ENCODE results near the gene SOS1. TPM values are rescaled to one million over a fixed set of nuclear protein-coding genes. Genes with fewer than 3 reads are reported as not detected.

SOS1 gene
- total and polyA plus RNA-seq, 2 donors (not counting 1 experiment from before 2014, with no cell fraction given), result 24.9 to 27.6 TPM

DNA sequence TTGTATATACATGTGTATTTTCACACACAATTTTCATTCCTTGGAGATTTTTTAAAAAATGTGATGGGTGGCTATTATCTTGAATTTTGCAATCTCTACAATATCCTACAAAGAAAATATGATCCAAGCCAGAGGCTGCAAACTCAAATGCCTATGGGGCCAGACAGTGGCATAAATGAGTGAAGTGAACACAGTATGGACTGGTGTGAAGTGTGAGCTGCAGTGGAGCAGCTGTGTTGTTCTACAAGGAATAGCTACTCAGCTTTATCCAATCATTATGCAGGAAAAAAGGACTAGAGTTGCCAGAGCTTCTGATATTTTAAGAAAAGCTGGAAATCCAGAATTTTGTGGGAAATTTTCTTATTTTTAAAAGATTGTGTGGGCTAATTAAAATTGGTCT is 169.1 kb downstream of the SOS1 start:
- Histone ChIP-seq H3K27ac (ENCODE audit: insufficient read depth, low read length) (no peak overlapping the region), H2AFZ (ENCODE audit: low read length) (no peak overlapping the region), H3K4me1 (ENCODE audit: control insufficient read depth, extremely low read depth, insufficient read depth, low read length) (peaks cover 2% of the 10 kb centered on the region), H3K9ac (ENCODE audit: insufficient read depth, low read length) (no peak overlapping the region), H3K4me3 (replicated peaks in 1 of 4; ENCODE audit: control extremely low read depth in 1 of 4, insufficient read depth in 1 of 4, low read depth in 3 of 4, low read length in 4 of 4) (no peak overlapping the region), H3K27me3 (ENCODE audit: control insufficient read depth, insufficient read depth, low read length) (no peaks in the 10 kb centered on the region), H4K20me1 (ENCODE audit: control insufficient read depth, extremely low read depth, insufficient read depth, low read length) (no peaks in the 10 kb centered on the region), H3K4me2 (ENCODE audit: extremely low read depth, insufficient read depth, low read length) (no peak overlapping the region), H3K79me2 (ENCODE audit: control insufficient read depth, insufficient read depth, low read length) (no peaks in the 10 kb centered on the region), H3K36me3 (ENCODE audit: control insufficient read depth, insufficient read depth, low read length) (no peaks in the 10 kb centered on the region), H3K9me3 (ENCODE audit: control insufficient read depth, insufficient read depth, low read depth, low read length) (no peaks in the 10 kb centered on the region)
- TF ChIP-seq, protein P1, sequence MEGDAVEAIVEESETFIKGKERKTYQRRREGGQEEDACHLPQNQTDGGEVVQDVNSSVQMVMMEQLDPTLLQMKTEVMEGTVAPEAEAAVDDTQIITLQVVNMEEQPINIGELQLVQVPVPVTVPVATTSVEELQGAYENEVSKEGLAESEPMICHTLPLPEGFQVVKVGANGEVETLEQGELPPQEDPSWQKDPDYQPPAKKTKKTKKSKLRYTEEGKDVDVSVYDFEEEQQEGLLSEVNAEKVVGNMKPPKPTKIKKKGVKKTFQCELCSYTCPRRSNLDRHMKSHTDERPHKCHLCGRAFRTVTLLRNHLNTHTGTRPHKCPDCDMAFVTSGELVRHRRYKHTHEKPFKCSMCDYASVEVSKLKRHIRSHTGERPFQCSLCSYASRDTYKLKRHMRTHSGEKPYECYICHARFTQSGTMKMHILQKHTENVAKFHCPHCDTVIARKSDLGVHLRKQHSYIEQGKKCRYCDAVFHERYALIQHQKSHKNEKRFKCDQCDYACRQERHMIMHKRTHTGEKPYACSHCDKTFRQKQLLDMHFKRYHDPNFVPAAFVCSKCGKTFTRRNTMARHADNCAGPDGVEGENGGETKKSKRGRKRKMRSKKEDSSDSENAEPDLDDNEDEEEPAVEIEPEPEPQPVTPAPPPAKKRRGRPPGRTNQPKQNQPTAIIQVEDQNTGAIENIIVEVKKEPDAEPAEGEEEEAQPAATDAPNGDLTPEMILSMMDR (conservative IDR thresholded peaks at IDR 0.05 in 1 of 2, IDR thresholded peaks at IDR 0.05 in 1 of 2; ENCODE audit: low read depth in 1 of 2, low read length in 2 of 2), result no peak
- TF ChIP-seq EZH2 (IDR thresholded peaks at IDR 0.05; ENCODE audit: low read length, missing control alignments), result no peak
- no peak for DNase-seq (ENCODE audit: low read depth in 2 of 2)

DNA sequence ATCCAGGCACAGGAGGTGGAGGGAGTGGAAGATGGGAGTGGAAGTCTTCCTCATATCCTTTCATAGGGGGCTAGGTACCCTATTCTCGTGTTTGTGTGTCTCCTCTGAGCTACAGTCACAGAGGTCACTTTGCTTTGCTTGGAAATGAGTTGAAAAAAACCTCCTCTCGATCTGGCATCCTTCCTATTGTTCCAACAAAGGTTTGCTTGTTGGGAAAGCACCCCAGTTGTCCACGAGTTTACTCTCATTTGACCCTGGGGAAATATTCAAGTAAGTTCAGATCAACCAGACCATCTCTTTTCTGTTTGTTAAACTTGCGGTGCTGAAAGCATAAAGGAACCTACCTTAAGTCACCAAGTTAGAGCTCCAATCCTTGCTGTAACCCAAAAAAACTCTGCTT is 171.9 kb downstream of the SOS1 start:
- H3K4me3 ChIP-seq (replicated peaks in 1 of 4; ENCODE audit: control extremely low read depth in 1 of 4, insufficient read depth in 1 of 4, low read depth in 3 of 4, low read length in 4 of 4), result no peak overlapping the region
- H4K20me1 ChIP-seq (ENCODE audit: control insufficient read depth, extremely low read depth, insufficient read depth, low read length), result no peaks in the 10 kb centered on the region
- no peak overlapping the region for H3K4me2 ChIP-seq (ENCODE audit: extremely low read depth, insufficient read depth, low read length)
- no peaks in the 10 kb centered on the region for H3K79me2 ChIP-seq (ENCODE audit: control insufficient read depth, insufficient read depth, low read length)
- no peaks in the 10 kb centered on the region for H3K9me3 ChIP-seq (ENCODE audit: control insufficient read depth, insufficient read depth, low read depth, low read length)
- no peak overlapping the region for H3K27ac ChIP-seq (ENCODE audit: insufficient read depth, low read length)
- H3K27me3 ChIP-seq (ENCODE audit: control insufficient read depth, insufficient read depth, low read length), result no peaks in the 10 kb centered on the region
- no peaks in the 10 kb centered on the region for H3K36me3 ChIP-seq (ENCODE audit: control insufficient read depth, insufficient read depth, low read length)
- peaks cover 2% of the 10 kb centered on the region for H3K4me1 ChIP-seq (ENCODE audit: control insufficient read depth, extremely low read depth, insufficient read depth, low read length)
- TF ChIP-seq, protein P1 (conservative IDR thresholded peaks at IDR 0.05 in 1 of 2, IDR thresholded peaks at IDR 0.05 in 1 of 2; ENCODE audit: low read depth in 1 of 2, low read length in 2 of 2), result no peak
- TF ChIP-seq EZH2 (IDR thresholded peaks at IDR 0.05; ENCODE audit: low read length, missing control alignments), result no peak
- no peak overlapping the region for H3K9ac ChIP-seq (ENCODE audit: insufficient read depth, low read length)
- H2AFZ ChIP-seq (ENCODE audit: low read length), result no peak overlapping the region
- DNase-seq (ENCODE audit: low read depth in 2 of 2), result no peak

DNA sequence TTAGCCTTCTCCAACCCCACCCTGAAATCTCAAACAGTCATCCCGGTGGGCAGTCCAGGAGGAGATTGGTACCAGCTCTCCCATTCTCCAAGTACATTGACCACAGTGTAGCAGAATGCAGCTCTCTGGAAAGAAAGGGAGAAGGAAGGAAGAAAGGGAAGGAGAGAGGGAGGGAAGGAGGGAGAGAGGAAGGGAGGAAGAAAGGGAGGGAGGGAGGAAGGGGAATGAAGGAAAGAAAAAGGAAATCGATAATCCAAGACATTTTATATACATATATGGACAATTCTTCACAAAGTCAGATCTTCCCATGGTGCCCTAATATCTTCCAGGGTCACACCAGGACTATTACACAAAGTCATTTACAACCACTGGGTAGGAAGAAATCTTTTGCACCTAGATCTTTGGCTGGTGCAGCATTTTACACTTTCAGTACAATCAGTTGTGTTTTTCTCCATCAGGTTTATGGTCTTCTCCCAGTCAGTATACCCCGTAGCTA is 172.4 kb downstream of the SOS1 start:
- no peaks in the 10 kb centered on the region for H3K79me2 ChIP-seq (ENCODE audit: control insufficient read depth, insufficient read depth, low read length)
- H3K27me3 ChIP-seq (ENCODE audit: control insufficient read depth, insufficient read depth, low read length), result no peaks in the 10 kb centered on the region
- no peak for DNase-seq (ENCODE audit: low read depth in 2 of 2)
- H3K4me2 ChIP-seq (ENCODE audit: extremely low read depth, insufficient read depth, low read length), result no peak overlapping the region
- H2AFZ ChIP-seq (ENCODE audit: low read length), result no peak overlapping the region
- no peaks in the 10 kb centered on the region for H4K20me1 ChIP-seq (ENCODE audit: control insufficient read depth, extremely low read depth, insufficient read depth, low read length)
- H3K36me3 ChIP-seq (ENCODE audit: control insufficient read depth, insufficient read depth, low read length), result no peaks in the 10 kb centered on the region
- no peak overlapping the region for H3K4me3 ChIP-seq (replicated peaks in 1 of 4; ENCODE audit: control extremely low read depth in 1 of 4, insufficient read depth in 1 of 4, low read depth in 3 of 4, low read length in 4 of 4)
- H3K9me3 ChIP-seq (ENCODE audit: control insufficient read depth, insufficient read depth, low read depth, low read length), result no peaks in the 10 kb centered on the region
- TF ChIP-seq, protein P1 (conservative IDR thresholded peaks at IDR 0.05 in 1 of 2, IDR thresholded peaks at IDR 0.05 in 1 of 2; ENCODE audit: low read depth in 1 of 2, low read length in 2 of 2), result no peak
- TF ChIP-seq EZH2 (IDR thresholded peaks at IDR 0.05; ENCODE audit: low read length, missing control alignments), result no peak
- H3K9ac ChIP-seq (ENCODE audit: insufficient read depth, low read length), result no peak overlapping the region
- peaks cover 2% of the 10 kb centered on the region for H3K4me1 ChIP-seq (ENCODE audit: control insufficient read depth, extremely low read depth, insufficient read depth, low read length)
- no peak overlapping the region for H3K27ac ChIP-seq (ENCODE audit: insufficient read depth, low read length)

Data from fibroblast of lung (primary cell).